ENCODE data around the gene STRBP.
"Not testable (repeated sequence)": the region's sequence is repeated elsewhere in the genome, so short reads cannot be mapped to it uniquely, and the experiment has no call there.

The STRBP gene

GRCh38 chr9:123282362-123283047 lies 14.1 kb upstream of the STRBP start:
- DNase-seq: no peak

GRCh38 chr9:123281659-123282350 lies 13.4 kb upstream of the STRBP start:
- DNase-seq: no peak

GRCh38 chr9:123278879-123279493 lies 10.6 kb upstream of the STRBP start:
- not testable (repeated sequence) for DNase-seq

- DNase-seq: no peak
Measured at GRCh38 chr9:123278361-123278760, 10.0 kb upstream of the STRBP start.

GRCh38 chr9:123276551-123276950 lies 8.2 kb upstream of the STRBP start:
- no peak for DNase-seq

GRCh38 chr9:123271133-123271532 lies 2.7 kb upstream of the STRBP start:
- not testable (repeated sequence) for DNase-seq

GRCh38 chr9:123269281-123269680 lies 895 bp upstream of the STRBP start:
- DNase-seq: no peak

GRCh38 chr9:123268199-123268464 lies 254 bp downstream of the STRBP start:
- no peak for DNase-seq

- no peak for DNase-seq
Measured at GRCh38 chr9:123267481-123268198, 746 bp downstream of the STRBP start.

- DNase-seq: no peak
Measured at GRCh38 chr9:123266655-123267399, 1.6 kb downstream of the STRBP start.

- DNase-seq: no peak
Measured at GRCh38 chr9:123265833-123266232, 2.6 kb downstream of the STRBP start.

GRCh38 chr9:123263227-123263626 lies 5.2 kb downstream of the STRBP start:
- DNase-seq: no peak

- DNase-seq: no peak
Measured at GRCh38 chr9:123262338-123262737, 6.0 kb downstream of the STRBP start.

- no peak for DNase-seq
Measured at GRCh38 chr9:123261006-123261677, 7.2 kb downstream of the STRBP start.

GRCh38 chr9:123260340-123260739 lies 8.0 kb downstream of the STRBP start:
- DNase-seq: no peak

- DNase-seq: no peak
Measured at GRCh38 chr9:123257276-123257675, 11.1 kb downstream of the STRBP start.

GRCh38 chr9:123255718-123256117 lies 12.7 kb downstream of the STRBP start:
- DNase-seq: no peak

GRCh38 chr9:123253204-123253603 lies 15.2 kb downstream of the STRBP start:
- DNase-seq: no peak

- DNase-seq: no peak
Measured at GRCh38 chr9:123251741-123252140, 16.6 kb downstream of the STRBP start.

GRCh38 chr9:123251324-123251723 lies 17.1 kb downstream of the STRBP start:
- no peak for DNase-seq

GRCh38 chr9:123250504-123250903 lies 17.9 kb downstream of the STRBP start:
- DNase-seq: no peak

- DNase-seq: not testable (repeated sequence)
Measured at GRCh38 chr9:123249162-123249561, 19.2 kb downstream of the STRBP start.
